Suppressor macrophage treated with lipopolysaccharide for 4 hours (primary cell): ENCODE measurements around the gene GSK3A.

Experiments
- DNase-seq: peaks from one replicate; pipeline ENCODE4 v3.0.0-alpha.2; 2020

Gene GSK3A

DNA sequence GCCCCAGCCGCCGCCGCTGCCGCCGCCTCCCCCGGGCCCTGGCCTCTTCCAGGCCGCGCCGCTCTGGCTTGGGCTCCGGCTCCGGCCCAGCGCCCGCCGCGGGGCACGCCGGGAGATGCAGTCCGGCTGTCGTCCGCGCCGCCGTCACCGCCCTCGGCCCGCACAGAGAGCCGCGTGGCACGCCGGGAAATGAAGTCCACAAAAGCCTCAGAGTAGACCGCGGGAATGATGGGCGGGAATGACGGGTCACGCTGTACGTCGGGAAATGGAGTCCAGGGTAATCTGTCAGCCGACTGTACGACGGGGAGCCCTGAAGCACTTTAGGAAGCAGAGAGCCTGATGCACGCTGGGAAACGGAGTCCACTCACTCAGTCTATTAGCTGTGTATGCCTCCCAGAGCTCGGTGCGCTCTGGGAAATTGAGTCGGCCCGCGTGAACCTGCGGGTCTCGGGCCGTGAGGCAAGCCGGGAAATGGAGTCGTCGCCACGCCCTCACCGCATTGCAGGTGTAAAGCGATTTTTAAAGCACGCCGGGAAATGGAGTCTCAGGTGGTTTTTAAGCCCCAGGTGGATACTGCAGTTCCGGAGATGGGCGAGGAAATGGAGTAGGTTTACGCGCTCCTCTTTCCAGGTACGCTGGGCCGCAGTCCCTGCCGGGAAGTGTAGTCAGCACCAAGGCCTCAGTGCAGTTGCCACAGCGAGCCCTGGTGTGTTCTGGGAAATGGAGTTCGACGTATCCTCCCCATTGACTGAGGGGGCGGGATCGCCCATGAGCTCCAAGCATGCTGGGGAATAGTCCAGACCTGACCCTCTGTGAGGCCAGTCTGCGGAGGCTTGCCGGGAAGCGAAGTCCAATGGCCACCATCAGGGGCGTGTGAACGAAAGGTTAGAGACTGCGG, at the start of gene GSK3A:
GSK3A (minus strand) TSS at position 91 of the 898 bp plus-strand sequence. CDS start 137 bp downstream, outside the sequence.
- DNase-seq = peak; percentile 99

DNA sequence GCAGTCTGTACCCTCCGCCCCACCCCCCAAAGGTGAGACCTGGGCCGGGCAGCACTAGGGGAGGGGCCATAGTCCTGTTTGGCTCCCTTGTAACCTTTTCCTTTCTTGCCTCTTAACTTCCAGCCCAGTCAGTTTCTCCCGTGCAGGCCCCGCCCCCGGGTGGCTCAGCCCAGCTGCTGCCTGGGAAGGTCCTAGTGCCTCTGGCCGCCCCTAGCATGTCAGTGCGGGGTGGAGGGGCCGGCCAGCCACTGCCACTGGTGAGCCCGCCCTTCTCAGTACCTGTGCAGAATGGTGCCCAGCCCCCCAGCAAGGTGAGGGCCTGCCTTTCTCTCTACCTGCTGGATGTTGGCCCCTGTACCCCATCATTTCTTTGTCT, 49.0 kb upstream of the GSK3A start:
- no peak for DNase-seq

- DNase-seq = peak; percentile 37
Observed at GRCh38 chr19:42290523-42291434, 48.4 kb upstream of the GSK3A start.

DNA sequence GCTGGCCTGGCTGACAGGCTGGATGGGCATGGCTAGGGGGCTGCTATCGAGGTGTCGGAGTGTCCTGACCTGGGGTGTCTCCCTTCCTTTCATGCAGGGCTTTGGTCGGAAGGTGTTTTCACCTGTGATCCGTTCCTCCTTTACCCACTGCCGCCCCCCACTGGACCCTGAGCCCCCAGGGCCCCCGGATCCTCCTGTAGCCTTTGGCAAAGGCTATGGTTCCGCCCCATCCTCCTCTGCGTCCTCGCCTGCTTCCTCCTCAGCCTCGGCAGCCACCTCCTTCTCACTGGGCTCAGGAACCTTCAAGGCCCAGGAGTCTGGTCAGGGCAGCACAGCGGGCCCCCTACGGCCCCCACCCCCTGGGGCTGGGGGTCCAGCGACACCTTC, 47.7 kb upstream of the GSK3A start:
- DNase-seq = no peak

GRCh38 chr19:42289556-42290041, 47.2 kb upstream of the GSK3A start:
- DNase-seq = no peak

DNA sequence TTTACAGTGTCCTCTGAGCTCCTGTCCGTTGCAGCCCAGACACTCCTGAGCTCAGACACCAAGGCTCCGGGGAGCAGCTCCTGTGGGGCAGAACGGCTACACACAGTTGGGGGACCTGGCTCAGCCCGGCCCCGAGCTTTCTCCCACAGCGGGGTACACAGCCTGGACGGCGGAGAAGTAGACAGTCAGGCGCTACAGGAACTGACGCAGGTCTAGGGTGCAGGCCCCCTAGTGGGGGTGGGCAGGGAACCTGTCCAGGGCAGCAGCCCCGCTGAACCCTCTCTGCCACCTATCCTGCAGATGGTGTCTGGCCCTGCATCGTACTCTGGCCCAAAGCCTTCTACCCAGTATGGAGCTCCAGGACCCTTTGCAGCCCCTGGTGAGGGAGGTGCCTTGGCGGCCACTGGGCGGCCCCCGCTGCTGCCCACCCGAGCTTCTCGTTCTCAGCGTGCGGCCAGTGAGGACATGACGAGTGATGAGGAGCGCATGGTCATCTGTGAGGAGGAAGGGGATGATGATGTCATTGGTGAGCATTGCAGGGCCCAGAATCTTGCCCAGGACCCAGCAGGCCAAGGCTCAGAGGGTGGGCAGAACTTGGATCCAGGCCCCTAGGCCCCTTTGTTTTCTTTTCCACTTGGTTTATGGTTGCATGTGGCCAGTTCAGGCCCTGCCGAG, 46.6 kb upstream of the GSK3A start:
- no peak for DNase-seq

- DNase-seq = no peak
Observed at GRCh38 chr19:42288387-42288786, 46.0 kb upstream of the GSK3A start.

- no peak for DNase-seq
Observed at GRCh38 chr19:42287827-42288107, 45.4 kb upstream of the GSK3A start.

DNA sequence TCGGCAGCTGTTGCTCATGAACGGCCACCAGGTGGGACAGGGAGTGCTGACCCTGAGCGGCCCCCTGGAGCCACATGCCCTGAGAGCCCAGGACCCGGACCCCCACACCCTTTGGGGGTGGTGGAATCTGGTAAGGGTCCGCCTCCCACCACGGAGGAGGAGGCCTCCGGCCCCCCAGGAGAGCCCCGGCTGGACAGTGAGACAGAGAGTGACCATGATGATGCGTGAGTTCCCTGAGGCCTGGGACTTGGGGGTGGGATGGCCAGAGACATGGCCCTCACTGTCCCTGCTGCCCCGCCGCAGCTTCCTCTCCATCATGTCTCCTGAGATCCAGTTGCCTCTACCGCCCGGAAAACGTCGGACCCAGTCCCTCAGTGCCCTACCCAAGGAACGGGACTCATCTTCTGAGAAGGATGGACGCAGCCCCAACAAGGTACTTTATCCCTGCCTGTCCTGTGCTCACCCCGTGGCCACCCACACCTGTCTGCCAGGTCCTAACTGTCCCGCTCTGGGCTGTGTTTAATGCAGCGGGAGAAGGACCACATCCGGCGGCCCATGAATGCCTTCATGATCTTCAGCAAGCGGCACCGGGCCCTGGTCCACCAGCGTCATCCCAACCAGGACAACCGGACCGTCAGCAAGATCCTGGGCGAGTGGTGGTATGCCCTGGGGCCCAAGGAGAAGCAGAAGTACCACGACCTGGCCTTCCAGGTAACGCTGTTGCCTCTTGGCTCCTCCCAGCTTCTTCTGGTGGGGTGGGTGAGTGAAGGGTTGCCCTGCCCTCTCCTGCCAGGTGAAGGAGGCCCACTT, 44.8 kb upstream of the GSK3A start:
- no peak for DNase-seq

DNA sequence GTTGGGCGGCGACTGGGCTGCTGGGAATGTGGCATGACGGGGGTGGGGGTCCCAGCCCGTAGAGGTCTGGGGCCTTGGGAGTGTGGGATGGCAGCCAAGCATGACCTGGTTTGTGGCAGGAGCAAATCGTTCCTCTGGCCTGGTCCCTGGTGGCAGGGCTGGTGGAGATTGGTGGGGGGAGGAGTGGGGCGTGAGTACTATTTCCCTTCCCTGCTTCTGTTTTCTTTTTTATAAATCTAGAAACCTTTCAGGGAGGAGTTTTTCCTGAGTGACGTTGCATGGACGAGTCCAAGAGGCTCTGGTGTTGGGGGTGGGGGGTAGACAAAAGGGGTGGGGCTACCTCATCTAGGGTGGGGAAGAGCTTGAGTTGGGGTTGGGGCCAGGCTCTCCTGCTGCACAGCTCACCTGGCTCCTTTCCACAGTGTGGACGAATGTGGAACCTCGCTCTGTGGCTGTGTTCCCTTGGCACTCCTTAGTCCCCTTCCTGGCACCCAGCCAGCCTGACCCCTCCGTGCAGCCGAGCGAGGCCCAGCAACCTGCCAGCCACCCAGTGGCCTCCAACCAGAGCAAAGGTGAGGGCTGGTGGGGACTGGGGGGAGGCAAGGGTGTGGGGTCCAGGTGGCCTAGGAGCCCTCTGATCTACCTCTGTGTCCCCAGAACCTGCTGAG, 44.1 kb upstream of the GSK3A start:
- peak; percentile 50 for DNase-seq

DNA sequence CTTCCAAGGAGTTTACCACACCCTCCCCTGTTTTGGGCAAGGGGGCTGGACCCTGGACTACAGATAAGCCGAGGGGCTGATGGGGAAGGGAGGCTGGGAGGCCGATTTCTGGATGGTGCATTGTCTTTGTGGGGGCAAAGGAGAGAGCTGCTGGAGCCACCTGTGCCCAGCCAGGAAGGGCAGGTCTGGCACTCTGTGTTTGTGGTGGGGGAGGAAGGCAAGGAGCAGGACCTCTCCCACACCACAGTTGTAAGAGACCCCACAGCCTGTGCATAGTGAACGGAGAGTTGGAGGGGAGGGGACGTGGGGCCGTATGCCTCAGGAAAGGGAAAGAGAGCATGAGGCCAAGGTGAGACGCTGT, 43.6 kb upstream of the GSK3A start:
- no peak for DNase-seq

GRCh38 chr19:42285541-42285941, 43.1 kb upstream of the GSK3A start:
- DNase-seq = peak; percentile 60

- no peak for DNase-seq
Observed at GRCh38 chr19:42284591-42285341, 42.4 kb upstream of the GSK3A start.

- DNase-seq = peak; percentile 89
Observed at GRCh38 chr19:42284066-42284501, 41.7 kb upstream of the GSK3A start.

GRCh38 chr19:42283188-42284065, 41.0 kb upstream of the GSK3A start:
- peak; percentile 97 for DNase-seq

DNA sequence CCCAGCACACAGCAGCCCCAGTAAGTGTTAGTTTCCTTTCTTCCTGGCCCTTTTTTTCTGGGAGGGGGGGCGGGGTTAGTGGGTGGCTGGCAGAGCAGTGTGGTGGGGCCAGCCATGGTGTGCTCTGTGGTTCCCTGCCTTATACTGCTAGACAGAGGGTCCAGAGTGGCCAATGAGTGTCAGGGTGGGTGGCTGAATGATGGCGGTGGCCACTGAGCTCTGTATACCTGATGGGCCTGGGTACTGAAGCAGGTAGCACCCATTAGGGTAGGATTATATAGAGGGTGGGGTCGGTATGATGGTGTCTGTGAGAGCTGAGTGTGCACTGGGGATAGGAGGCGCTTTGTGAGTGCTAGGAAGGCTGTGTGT, 40.4 kb upstream of the GSK3A start:
- no peak for DNase-seq

DNA sequence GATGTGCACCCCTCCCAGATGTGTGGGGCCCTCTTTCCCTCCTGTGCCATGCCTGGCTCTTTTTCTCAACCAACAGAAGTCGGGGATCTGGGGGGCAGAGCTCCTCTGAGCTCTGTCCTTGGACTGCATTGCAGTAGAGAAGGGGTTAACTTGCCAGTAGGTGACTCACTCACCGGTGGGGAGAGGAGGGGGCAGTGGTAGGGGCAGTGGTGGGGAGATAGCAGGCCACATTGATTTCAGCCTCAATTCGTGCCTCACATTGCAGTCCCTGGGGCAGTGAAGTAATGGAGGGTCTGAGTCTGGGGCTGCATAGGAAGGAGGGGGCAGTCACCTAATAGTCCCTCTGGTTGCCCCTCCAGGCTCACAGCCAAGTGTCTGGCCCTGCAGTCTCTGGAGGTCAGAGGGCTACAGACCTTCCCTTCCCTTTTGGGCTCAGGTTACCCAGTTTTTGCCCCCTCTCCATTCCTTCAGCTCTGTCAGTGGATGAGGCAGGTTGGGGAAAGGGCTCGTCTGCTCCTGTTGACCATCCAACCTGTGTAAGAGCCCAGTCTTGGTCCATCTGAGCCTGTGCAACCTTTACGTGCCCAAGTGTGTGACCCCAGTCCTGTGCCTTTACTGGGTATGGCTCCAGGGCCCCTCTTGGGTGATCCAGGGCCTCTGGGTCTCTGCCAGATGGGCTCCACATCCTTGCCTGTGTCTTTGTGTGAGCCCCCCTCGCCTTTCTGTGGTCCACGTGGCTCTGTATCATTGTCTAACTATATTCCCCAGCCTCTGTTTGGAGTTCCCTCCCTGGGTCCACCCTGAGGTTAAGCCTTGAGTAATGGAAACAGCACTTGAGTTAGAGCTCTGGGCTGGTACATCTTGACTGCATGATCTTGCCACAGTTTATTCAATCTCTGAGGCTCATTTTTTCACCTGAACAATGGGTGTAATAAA, 39.7 kb upstream of the GSK3A start:
- no peak for DNase-seq

DNA sequence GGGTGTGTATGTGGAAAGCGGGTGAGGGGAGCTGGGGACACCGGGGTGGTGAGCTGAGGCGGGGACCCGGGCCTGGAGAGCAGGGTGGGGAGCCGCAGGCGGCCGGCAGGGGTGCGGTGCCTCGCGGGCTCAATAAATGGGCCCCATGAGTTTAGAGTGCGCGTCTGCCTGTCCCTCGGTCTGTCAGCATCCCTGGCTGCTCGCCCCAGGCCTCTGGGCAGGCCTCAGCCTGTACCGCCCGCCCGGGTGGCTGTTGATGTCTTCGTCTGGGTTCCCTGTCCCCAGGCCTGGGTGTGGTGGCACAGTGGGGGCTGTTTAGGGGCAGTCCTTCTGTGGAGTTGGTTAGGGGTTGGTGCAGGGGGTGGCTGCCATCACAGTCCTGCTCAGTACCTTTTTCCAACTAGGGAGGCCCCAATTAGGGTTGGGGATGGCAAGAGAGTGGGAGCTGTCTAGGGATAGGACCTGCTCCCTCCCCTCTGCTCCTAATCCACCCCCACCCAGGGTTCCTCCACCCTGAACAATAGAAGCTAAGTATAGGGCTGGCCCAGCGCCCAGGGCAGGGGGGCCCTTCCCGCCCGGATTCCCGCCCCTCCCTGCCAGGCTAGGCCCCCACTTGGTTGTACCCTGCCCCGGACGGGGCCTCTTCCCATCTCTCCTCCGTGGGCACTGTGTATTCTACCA, 38.9 kb upstream of the GSK3A start:
- DNase-seq = no peak
